Pancreas (tissue), 10 donors: ENCODE measurements around the gene CCNE1. TPM values are rescaled to one million over a fixed set of nuclear protein-coding genes. Genes with fewer than 3 reads are reported as not detected.

Experiments
- ATAC-seq, 4 donors: fragments of 200-7000 bp; cut with Tn5 transposase; one replicate each; pipeline versions ENCODE4 v1.8.0 to v1.9.1; 2020; ENCODE audit warnings: mild to moderate bottlenecking in 4 of 4, moderate library complexity in 4 of 4
- DNase-seq, 6 donors: peaks; one replicate each; pipeline ENCODE4 v3.0.0-alpha.2; 2020
- FAIRE-seq: peaks from 2 replicates; lab custom pipeline; 2012; peaks lifted over from hg19 to GRCh38; lab: Jason Lieb, UNC
- H3K27ac ChIP-seq, 4 donors: fragments of 200-600 bp; sonication (generic); 1 replicate in 3 of 4; 2 replicates in 1 of 4; pipeline versions ENCODE4 v1.5.0 to v1.8.0; 2020
- H3K27me3 ChIP-seq, 4 donors: fragments of 200-600 bp; one replicate each; pipeline ENCODE4 v1.8.0; 2021
- H3K36me3 ChIP-seq, 3 donors: fragments of 200-600 bp; sonication (generic) in 1 of 3; one replicate each; pipeline versions ENCODE4 v1.5.0 to v1.8.0; 2020 to 2021
- H3K4me1 ChIP-seq, 3 donors: fragments of 200-600 bp; one replicate each; pipeline ENCODE4 v1.8.0; 2021
- H3K4me3 ChIP-seq, 4 donors: fragments of 200-600 bp; sonication (generic) in 2 of 4; one replicate each; pipeline versions ENCODE4 v1.5.0 to v1.8.0; 2020 to 2021
- H3K9me3 ChIP-seq, 4 donors: fragments of 200-600 bp; one replicate each; pipeline ENCODE4 v1.8.0; 2021
- CTCF ChIP-seq, 4 donors: fragments of 200-600 bp; sonication (generic) in 3 of 4; IDR thresholded peaks; one replicate each; pipeline versions ENCODE4 v1.5.0 to v1.8.0; 2021; ENCODE audit warnings: antibody characterized with exemption in 4 of 4
- WGBS, 2 donors: extraction: QIAGEN DNeasy Blood & Tissue Kit; methylation state at CpG; one replicate each; pipeline ENCODE4 v1.1.7; 2013; 5-methylcytosine and 5-hydroxymethylcytosine counted together
- intact Hi-C, 3 donors: fragments of 100-400 bp; cut with DNase I; formaldehyde crosslinking; loops; one replicate each; pipeline versions ENCODE4 v1.11.1 to v1.14.2; 2022
- polyA plus RNA-seq, 2 donors: library from polyadenylated mRNA; stranded (reverse); fragments of 200-250 nt; gene quantifications; one replicate each; pipeline ENCODE4 v1.2.3, GENCODE V29; 2013
- total RNA-seq, 6 donors: library from RNA; stranded (reverse); fragmentation: NEBNext Ultra II Directional in 4 of 6; extraction: Animal tissue kit (Norgen Biotek cat#: 25700) in 4 of 6; gene quantifications; one replicate each; pipeline versions ENCODE4 v1.2.1 to v1.2.4, GENCODE V29; 2021 to 2023
- donor health status: healthy with polysubstance abuse.
- donor health status: DM: no; HTN: no; CAD: no; lungs with moderate emphysema.
- donor health status: DM: no; HTN: no; CAD: no.
- donor health status: control.
- donor health status: control.
- donor health status: Bipolar disorder and iron deficiency.
- donor health status: DM: yes; HTN: yes; CAD: no.
- donor health status: DM: no; HTN: no; CAD: no.
- donor health status: DM: no; HTN: no; CAD: no.
- donor health status: DM: yes; HTN: yes; CAD: no.

CCNE1 gene
- total and polyA plus RNA-seq, 8 donors = 0.23 to 1.9 (median 0.74) TPM

GRCh38 chr19:29855741-29856500, 44.1 kb downstream of the CCNE1 start:
- H3K27ac ChIP-seq = no peak overlapping the region
- intact Hi-C loops = loop anchor here in 1 of 3 donors (10.0 kb wide), 1 partner anchor 799 kb away; no protein-coding TSS in a partner anchor
- TF ChIP-seq CTCF (IDR thresholded peaks at IDR 0.05) = no peak
- no peaks in the 10 kb centered on the region for H3K4me1 ChIP-seq
- ATAC-seq (no peak), DNase-seq (no peak), FAIRE-seq (no peak)
- no peaks in the 10 kb centered on the region for H3K9me3 ChIP-seq
- no peaks in the 10 kb centered on the region for H3K36me3 ChIP-seq
- 73 to 78% methylated on average over 20 of the region's 20 CpGs for WGBS, 2 donors
- no peak overlapping the region for H3K4me3 ChIP-seq
- H3K27me3 ChIP-seq = no peaks in the 10 kb centered on the region

GRCh38 chr19:29858000-29858596, 46.3 kb downstream of the CCNE1 start:
- no peak overlapping the region for H3K27ac ChIP-seq
- ATAC-seq (peak; percentile 81 to 92 (median 87)), DNase-seq (peak in 5 of 6 donors; percentile 21 to 78 (median 56)), FAIRE-seq (no peak)
- no peaks in the 10 kb centered on the region for H3K4me1 ChIP-seq
- TF ChIP-seq CTCF (IDR thresholded peaks at IDR 0.05) = peak; percentile 35 to 65 (median 63)
- no peaks in the 10 kb centered on the region for H3K9me3 ChIP-seq
- no peaks in the 10 kb centered on the region for H3K36me3 ChIP-seq
- intact Hi-C loops = loop anchor here in 1 of 3 donors (10.0 kb wide), 1 partner anchor 797 kb away; no protein-coding TSS in a partner anchor
- no peak overlapping the region for H3K4me3 ChIP-seq
- WGBS, 2 donors = 6 to 7% methylated on average over 9 of the region's 9 CpGs
- H3K27me3 ChIP-seq = peaks cover 0 to 9% (median 0%) of the 10 kb centered on the region in 4 donors

GRCh38 chr19:29858621-29859020, 46.8 kb downstream of the CCNE1 start:
- H3K36me3 ChIP-seq = no peaks in the 10 kb centered on the region
- no peak for ATAC-seq
- no peaks in the 10 kb centered on the region for H3K9me3 ChIP-seq

GRCh38 chr19:29860492-29860891, 48.7 kb downstream of the CCNE1 start:
- FAIRE-seq = no peak
- intact Hi-C loops = no loop called here
- Histone ChIP-seq H3K9me3 (no peaks in the 10 kb centered on the region), H3K36me3 (no peaks in the 10 kb centered on the region), H3K27ac (no peak overlapping the region), H3K4me1 (no peaks in the 10 kb centered on the region), H3K27me3 (peaks cover 0 to 9% (median 0%) of the 10 kb centered on the region in 4 donors), H3K4me3 (no peak overlapping the region)
- DNase-seq = no peak
- no peak for ATAC-seq
- 79 to 89% methylated on average over 3 of the region's 3 CpGs for WGBS, 2 donors
- TF ChIP-seq CTCF (IDR thresholded peaks at IDR 0.05) = no peak

More at GRCh38 chr19:29858621-29859020, 46.8 kb downstream of the CCNE1 start:
- intact Hi-C loops = loop anchor here in 1 of 3 donors (10.0 kb wide), 1 partner anchor 796 kb away; no protein-coding TSS in a partner anchor
- peaks cover 0 to 9% (median 0%) of the 10 kb centered on the region in 4 donors for H3K27me3 ChIP-seq
- no peak overlapping the region for H3K27ac ChIP-seq
- TF ChIP-seq CTCF (IDR thresholded peaks at IDR 0.05) = no peak
- no peaks in the 10 kb centered on the region for H3K4me1 ChIP-seq
- DNase-seq = no peak
- 26 to 32% methylated on average over 13 of the region's 13 CpGs for WGBS, 2 donors
- no peak for FAIRE-seq
- H3K4me3 ChIP-seq = no peak overlapping the region
